HG02852 (cell line): ENCODE data around the gene BCORL1.

Source experiments
- ATAC-seq: cut with Tn5 transposase; IDR thresholded peaks from one replicate; pipeline ENCODE4 v1.9.1; 2021; ENCODE audit warnings: mild to moderate bottlenecking, moderate library complexity; ENCODE audit not compliant: unreplicated experiment

Gene BCORL1

DNA sequence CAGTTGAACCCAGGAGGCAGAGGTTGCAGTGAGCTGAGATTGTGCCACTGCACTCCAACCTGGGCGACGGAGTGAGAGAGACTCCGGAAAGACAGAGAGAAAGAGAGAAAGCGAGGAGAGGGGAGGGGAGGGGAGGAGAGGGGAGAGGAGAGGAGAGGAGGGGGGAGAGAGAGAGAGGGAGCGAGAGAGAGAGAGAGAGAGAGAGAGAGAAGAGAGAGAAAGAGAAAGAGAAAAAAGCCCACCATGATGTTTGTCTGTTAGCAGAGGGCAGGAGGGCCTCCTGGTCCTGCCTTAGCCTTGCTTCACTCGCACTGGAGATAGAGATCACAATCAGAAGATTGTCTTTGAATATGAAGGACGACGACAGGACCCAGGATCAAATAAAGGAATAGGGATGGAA, 18.7 kb upstream of the BCORL1 start:
- no peak for ATAC-seq

DNA sequence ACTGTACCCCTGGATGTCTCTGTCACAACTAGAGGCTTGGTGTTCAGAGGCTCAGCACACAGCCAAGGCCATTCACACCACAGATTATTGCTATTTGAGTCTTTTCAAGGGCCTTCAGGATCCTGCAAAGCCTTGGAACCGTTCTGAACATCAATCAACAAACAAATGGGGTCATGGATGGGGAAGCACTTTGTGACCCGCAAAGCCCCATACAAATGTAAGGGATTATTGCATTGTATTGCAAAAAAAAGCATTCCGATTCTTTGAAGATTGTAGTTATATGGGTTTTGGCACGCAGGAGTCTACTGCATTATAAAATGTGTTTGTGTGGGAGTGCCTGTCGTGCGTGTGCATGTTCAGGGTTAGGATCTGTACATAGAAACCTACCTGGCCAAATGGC, 17.3 kb upstream of the BCORL1 start:
- no peak for ATAC-seq

DNA sequence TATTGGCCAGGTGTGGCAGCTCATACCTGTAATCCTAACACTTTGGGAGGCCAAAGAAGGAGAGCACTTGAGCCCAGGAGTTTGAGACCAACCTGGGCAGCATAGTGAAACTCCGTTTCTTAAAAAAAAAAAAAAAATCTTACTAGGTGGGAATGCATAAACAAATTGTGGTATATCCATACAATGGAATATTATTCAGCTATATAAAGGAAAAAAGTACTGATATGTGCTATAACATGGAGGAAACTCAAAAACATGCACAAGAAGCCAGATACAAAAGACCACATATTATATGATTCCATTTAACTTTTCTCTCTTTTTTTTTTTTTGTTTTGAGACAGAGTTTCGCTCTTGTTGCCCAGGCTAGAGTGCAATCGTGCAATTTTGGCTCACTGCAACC, 13.5 kb upstream of the BCORL1 start:
- ATAC-seq: no peak

DNA sequence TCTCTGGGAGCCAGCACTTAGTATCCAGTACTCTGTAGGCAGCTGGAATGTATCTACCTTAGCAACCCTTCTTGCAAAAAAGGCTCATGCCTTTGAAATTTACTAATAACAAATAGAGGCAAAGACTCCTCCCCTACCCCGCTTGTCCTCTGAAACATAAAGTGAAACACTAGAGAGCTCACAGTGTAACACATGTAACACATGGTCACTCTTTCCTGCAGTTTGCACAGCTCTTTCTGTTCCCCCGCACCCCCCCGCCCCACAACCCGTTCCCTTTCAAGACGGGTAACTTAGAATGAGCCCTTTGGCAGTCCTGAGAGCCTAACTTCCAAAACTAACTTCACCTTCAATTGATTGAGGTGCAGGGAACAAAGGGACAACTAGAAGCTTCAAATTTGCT, 6.0 kb upstream of the BCORL1 start:
- no peak for ATAC-seq

DNA sequence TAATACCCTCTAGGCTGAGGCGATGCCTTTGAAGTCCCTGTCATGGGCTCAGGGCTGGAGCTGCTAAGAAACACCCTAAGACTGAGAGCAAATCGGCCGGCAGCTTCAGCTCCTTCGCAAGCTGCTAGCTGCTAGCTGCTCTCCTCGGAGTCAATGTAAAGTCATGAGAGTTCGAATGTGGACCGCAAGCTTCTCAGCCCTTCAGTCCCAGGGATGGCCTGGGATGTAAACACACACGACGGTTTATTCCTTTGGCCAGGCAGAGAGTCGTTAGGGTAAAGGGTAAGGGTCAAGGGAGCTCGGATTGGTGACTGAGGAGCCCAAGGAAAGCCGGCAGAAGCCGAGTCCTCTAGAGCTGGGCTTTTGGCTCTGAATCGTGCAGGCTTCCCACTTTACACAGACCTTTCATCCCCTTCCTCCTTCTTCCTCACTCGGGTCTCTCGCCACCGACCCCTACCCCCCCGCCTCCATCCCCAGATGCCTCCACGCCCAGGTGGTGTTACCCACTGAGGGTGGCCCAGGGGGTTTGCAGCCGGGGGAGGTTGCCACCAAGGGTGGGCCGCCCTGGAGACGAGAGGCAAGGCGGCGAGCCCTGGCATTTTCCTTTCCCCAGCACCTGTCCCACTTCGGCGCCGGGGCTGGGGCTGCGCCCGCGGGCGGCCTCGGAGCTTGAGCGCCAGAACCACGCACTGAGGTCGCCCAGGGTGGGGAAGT, 3.1 kb upstream of the BCORL1 start:
- no peak for ATAC-seq

DNA sequence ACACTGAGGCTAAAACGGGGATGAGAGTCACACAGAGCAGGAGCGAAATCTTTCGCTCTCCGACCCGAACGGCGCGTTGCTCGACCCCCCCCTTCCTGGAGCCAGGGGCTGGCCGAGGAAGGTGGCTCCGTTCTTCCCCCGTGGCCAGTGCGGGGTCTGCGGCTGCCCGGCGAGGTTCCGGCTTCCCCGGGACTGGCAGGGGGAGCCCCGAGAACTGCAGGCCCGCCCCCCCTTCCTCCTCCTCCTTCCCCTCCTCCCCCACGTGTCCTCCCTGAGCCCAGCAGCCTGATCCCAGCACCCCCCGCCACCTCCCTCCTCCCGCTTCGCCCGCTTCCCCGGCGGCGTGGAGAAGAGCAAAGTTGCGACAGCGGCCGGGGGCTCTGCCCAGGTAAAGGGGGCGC, 2.4 kb upstream of the BCORL1 start:
- no peak for ATAC-seq

DNA sequence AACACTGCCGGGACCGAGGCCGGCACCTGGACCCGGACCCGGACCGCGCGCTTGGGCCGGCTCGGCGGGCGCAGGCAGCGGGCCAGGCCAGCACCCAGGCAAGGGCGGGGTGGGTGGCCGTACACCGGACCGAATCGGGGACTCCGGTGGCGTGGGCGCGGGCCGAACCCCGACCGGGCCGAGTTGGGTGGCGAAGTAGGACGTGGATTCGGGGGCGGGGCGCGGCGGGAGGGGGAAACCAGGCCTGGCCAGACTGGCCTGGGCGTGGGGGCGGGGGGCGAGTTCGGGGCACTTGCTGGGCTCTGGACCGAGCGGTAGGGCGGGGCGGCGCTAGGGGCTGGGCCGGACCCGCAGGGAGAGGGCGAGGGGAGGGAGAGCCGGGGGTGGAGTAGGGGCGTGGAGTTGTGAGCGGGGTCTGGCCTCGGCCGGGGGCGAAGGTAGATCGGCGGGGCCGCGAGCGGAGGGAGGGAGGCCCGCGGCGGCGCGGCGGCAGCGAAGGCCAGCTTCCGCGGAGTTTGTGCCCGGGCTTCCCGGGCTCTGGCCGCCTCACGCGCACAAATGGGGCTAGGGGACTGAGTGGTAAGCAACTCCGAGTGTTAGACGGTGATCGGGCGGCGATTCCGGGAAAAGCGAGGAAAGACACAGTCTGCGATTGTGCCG, 1.8 kb upstream of the BCORL1 start:
- no peak for ATAC-seq

DNA sequence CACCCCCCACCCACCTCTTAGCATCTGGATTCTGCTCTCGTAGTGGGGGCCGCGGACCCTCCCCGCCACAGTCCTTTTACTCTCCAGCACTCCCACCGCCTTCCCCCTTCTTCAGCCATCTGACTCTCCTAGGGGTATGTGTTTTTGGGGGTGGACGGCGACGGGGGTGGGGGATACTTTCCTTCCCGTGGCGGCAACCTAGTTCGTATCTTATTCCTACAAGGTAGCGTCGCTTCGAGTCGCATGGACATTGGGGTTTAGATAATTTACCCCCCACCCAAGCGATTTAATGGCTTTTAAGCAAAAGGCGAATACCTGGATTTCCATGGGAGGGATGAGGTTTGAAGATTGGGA, 1.3 kb upstream of the BCORL1 start:
- ATAC-seq: no peak

DNA sequence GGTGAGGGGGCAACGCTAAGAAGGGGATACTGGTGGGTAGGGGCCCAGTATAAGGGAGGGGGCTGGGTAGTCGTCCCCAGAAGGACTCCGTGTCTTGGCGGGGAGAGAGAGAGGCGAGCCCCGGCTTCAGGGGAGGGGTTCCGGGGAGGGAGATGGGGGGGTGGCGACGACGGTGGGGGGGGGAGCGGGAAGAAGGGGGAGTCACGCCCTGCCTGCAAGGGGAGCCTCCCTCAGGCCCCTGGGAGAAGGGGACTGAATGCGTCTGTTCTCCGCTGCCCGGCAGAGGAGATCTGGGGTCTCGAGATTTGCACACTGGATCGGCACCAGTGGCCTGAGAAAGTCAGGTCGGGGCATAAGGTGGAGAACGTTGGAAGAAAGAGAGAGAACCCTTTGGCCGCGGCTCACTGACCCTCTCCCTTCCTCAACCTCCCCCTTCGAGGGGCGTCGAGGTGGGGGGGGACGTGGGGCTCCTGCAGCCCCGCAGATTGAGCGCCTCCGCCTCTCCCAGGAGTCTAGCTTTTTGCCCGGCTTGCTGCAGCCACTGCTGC, 609 bp upstream of the BCORL1 start:
- ATAC-seq: no peak

DNA sequence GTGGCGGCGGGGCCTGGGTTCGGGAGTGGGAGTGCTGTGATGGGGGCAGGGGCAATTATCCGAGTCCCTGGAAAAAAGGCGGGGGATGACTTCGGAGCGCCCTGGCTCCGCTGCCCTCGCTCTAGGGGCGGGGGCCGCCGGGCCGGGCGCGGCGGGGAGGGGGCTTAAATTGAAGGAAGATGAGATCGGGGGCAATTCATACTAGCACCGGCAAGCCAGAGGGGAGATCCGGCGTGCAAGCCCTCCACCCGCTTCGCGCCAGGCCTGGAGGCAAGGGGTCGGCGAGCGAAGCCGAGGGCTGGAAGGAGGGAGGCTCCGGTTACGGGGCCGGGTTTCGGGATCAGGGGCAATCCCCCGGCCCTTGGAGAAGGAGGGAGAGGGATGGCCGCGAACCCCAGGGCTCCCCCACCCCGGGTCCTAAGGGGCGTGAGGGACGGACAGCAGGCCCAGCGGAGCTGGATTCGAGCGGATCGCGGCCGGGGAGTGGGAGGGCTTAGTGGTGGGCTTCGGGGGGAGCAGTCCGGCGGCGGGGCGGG, 1.2 kb downstream of the BCORL1 start:
- no peak for ATAC-seq

DNA sequence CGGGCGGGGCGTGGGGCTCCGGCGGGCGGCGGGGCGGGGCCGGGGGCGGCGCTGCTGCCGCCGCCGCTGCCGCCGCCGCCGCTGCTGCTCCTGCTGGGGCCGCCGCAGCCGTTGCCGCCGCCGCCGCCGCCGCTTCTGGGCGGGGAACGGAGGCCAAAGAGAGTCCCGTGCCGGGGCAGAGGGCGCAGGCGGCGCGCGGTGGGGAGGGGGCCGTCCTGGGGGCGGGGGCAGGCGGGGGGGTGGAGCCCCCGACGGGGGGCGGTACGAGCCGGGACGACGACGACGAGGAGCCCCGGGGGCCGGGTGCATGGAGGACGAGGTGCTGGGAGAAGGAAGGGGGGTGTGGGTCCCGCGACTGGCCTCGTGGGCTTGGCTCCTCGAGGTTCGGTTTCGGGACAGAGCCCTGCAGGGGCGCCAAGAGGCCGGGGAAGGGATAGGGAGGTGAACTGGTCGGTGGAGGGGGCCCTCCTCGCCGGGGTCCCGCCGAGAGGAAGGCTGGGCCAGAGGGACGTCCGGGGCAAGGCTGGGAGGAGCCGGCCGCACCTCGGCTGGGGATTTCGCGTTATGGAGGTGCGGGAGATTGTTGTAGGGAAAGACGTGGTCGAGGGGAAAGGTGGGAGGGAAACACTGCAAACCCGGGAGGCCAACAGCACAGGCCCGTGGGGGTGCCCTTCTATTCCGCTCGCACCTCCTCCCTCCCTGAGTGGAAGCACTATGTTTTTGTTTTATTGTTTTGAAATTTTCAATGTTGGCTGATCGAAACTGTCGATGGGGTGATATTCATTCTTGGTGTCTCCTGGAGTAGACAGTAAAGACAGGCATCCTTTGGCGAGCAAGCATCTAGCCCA, 1.9 kb downstream of the BCORL1 start:
- no peak for ATAC-seq

DNA sequence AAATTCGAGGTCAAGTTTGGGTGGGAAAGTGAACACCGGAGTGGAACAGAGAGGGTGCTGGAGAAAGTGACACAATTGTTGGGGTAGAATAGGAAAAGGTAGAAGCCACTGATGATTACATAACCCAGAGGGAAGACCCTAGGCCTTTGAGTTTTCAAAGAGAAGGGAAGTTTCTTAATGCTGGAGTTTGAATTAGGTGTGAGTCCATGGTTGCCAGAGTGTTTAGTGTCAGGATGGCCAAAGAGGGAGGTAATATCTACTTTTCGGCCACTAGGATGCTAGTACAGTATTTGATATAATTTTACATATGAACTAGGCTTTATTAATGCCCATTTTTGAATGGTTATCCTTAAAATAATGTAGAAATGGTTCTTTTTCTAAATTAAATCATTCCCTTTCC, 5.4 kb downstream of the BCORL1 start:
- no peak for ATAC-seq

DNA sequence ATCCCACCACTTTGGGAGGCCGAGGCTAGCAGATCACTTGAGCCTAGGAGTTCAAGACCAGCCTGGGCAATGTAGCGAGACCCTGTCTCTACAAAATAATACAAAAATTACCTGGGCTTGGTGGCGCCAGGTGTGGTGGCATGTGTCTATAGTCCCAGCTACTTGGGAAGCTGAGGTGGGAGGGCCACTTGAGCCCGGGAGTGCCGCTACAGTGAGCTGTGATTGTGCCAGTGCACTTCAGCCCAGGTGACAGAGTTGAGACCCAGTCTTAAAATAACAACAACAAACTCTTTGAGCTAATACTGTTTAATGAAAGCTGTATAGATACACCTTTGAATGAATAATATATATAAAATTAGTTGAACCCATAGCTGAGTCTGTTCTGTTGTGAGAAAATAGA, 9.7 kb downstream of the BCORL1 start:
- ATAC-seq: no peak

DNA sequence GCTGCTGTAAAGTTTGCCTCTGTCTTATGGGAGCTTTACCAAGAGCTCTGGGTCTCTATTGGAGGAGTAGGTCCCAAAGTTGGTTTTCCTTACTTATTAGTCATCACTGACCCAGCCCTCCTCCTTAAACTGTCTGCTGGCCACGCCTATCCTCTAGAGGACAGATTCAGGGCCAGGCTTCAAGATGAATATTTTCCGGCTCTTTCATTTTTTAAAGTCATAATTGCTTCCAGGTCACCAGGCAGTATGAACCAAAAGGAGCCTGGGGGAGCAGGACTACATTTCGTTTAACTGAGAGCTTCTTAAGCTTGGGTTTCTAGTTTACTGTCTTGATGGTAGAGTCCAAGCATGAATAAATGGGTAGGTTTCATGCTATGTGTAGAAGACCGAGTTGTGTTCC, 13.7 kb downstream of the BCORL1 start:
- ATAC-seq: no peak

DNA sequence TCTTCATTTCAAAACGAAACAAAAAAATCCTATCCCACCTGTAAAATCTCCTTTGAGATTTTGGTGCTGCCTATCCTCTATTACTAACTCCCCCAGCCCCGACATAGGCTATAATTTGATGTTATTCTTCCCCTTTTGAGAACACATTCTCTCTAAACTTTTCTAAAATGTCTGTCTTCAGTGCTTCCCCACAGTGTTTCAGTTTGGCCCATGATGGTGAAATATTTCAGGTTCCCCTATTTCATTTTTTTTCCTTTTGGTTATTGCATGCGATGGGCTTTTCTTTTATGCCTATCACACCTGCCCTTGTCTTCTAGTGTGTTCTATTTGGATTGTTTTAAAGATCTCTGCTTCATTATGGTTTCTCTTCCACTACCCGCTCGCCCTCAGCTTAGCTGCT, 14.7 kb downstream of the BCORL1 start:
- ATAC-seq: no peak

DNA sequence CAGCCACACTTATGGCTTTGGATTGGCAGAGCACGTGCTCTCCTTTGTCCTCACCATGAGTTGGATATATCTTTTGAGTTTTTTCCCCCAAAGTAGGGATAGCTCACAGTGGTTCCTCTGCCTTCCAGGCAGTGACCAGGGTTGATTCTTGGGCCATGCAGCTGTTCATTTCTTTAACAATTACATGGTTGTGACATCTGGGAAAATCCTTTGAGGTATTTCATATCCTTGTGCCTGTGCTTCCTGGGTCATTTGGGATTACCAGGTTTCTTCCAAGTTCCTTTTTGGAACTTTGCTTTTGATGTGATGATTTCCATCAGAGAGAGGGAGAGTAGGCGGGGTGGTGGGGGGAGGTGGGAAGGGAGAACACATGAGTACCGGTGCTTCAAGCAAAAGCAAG, 15.6 kb downstream of the BCORL1 start:
- no peak for ATAC-seq

DNA sequence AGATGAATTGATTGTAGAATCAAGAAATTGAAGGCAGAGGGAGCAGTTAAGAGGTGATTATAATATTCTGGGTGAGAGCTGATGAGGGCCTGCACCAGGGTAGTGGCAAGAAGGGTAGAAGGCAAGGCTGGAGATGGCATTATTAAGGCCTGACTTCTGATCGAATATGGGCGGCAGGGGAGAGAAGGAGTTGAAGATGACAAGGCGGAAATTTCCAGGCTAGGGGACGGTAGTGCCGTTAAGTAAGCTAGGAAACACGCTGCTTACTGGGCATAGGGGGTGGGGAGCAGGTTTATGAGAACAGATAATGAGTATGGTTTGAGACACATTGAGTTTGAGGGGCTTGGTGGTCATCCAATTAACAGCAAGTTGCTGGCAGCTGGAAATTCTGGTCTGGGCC, 19.5 kb downstream of the BCORL1 start:
- ATAC-seq: no peak

DNA sequence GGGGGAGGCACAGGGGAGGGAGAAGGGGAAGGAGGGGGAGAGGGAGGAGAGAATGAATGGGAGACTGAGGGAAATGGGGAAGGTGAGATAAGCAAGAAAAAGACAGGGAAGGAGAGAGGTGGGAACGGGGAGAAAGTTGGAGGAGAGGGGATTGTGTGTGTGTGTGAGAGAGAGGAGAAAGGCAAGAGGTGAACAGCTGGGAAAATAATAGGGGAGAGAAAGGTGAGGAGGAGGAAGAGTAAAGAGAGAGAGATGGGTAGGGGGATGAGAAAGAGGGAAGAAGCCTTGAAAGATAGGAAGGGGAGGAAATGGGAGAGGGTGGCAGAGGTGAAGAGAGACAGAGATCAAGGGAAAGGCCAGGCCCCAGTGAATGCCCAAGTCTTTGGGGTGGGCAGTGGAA, 20.1 kb downstream of the BCORL1 start:
- no peak for ATAC-seq

DNA sequence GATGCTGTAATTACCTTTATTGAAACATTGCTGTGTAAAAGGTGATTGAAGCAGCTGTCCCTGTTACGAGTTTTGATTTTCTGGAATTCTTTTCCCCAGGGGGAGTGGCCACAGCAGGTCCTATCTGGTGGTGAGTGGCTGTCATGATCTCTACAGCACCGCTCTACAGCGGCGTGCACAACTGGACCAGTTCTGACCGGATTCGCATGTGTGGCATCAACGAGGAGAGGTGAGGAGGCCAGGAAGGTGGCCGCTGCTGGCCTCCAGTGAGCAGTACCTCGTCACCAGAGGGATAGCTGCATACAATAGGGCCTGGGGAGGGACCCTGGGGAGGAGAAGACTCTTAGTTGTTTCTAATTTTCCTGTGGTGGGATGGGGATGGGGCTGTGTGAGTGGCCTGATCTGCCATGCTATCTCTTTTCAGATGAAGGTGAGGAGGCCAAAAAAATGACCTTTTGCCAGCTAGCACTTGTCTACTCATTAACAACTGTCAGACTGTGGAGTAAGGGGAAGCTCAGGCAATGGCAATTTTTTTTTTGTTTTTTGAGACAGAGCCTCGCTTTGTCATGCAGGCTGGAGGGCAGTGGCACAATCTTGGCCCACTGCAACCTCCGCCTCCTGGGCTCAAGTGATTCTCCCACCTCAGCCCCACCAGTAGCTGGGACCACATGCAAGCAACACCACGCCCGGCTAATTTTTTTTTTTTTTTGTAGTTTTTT, 22.8 kb downstream of the BCORL1 start:
- ATAC-seq: no peak

DNA sequence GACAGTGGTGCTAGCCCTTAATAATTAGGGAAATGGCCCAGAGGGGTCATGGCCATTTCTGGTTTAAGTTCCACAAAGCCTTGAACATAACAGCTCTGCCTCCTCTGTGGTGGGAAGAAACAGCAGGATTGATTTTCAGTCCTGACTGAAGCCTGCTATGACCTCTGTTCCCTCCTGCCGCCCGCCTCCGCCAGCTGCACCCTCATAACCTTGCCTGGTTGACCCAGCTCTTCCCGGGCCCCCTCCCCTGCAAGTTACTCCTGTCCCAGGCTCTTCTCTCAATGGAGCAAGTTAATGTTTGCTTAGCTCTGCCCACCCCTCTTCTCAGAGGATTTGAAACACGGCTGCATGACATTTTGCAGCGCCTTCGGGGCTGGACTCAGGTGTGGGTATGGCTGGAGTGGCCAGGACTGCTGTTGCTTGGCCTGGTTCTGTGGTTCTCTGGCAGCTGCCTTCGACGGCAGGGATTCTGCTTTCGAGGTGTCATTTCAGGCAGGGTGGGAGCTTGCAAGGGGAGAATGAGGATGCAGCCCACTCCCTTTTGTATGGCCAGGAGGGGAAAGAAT, 27.3 kb downstream of the BCORL1 start:
- no peak for ATAC-seq

DNA sequence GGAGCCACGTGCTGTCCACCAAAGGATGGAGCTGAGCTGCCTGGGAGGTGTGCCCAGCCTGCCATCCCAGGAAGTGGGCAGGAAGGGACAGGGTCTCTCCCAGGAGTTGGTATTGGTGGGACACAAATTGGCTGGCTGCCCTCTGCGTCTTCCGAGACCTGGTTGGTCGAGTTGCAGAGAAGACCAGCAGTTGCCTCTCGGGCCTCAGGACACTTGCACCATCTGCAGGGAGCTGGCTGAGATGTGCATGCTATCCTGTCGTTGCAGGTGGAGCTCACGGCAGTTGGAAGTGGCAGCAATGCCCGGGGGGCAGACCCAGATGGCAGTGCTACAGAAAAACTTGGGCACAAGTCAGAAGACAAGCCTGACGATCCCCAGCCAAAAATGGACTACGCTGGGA, 30.2 kb downstream of the BCORL1 start:
- no peak for ATAC-seq
